HG02610 (cell line): ENCODE measurements around the gene DCDC1.

Experiments used
- ATAC-seq: cut with Tn5 transposase; IDR thresholded peaks from one replicate; pipeline ENCODE4 v1.9.1; 2021; ENCODE audit warnings: mild to moderate bottlenecking, moderate library complexity; ENCODE audit not compliant: unreplicated experiment

The DCDC1 gene

DNA sequence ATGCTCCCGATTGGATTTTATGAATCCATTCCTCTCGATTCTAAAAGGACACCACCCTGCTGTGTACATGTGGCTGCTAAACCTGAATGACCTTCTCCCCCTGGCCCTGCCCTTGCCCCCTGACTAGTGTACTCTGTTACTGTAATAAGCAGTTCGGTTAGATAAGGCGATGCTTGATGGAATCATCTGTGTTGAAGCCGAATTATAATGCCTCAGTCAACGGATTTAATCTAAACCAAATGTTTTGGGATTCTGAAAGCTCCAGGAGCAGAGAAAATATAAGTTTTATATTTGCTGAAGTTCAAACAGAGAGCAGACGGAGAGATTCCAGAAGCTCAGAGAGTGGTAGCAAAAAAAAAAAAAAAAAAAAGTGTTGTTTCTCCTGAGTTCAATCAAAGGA lies 508.0 kb downstream of the DCDC1 start:
- ATAC-seq: no peak

DNA sequence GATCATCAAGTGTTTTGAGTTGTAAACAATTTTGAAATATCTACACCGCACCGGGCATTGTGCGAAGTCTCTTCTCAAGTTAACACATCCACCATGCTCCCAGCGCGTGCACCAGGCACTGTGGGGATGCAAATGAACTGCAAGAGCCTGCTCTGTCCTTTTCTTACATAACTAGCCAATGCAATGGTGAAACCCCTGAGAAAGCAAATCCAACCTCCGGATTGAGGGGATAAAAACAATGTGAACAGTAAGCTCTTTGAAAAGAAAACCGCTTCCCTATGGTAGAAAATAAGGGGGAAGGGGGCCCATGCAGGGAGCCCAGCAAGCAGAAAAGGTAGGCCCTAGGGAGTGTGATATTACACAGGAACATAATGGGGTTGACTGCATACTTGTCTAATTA lies 508.5 kb downstream of the DCDC1 start:
- ATAC-seq: no peak

- ATAC-seq: no peak
These were observed 509.4 kb downstream of the DCDC1 start for GRCh38 chr11:30860146-30860545.

DNA sequence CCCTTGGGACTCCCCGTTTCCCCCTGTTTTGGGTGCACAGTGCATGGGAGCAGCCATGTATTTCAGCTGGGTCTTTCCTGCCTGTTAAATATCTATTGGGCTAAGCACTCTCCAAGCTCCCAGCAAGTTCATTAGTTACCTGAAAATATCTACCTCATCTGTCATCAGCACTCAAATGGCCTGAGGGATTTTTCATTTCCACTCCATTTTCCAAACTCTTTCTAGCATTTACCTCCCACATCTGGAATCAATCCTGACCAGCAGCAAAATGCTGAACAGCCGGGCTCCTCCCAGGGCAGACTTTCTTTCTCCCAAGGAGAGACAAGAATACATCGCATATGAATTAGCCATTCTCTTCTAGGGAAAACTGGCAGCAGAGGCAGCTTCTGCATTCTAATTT lies 509.9 kb downstream of the DCDC1 start:
- no peak for ATAC-seq

- ATAC-seq: no peak
These were observed 514.0 kb downstream of the DCDC1 start for GRCh38 chr11:30855383-30856006.

DNA sequence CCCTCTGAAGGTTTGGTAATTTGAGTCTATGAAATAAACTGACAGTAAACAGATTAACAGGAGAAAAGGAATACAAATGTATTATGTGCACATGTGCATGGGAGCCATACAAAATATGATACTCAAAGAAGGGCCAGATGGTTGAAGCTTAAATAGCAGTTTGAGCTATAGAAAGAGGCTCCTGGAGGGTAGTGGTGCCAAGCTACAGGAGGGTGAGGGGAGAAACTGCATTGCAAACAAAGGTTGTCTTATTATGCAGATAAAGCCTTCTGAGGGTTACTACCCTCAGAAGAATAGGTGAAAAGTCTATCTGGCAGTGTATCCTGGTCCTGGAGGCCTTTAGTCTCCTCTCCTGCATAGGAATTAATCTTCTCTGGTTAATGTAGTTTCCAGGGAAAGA lies 516.1 kb downstream of the DCDC1 start:
- no peak for ATAC-seq

GRCh38 chr11:30852645-30853044 lies 516.9 kb downstream of the DCDC1 start:
- ATAC-seq: no peak

- ATAC-seq: no peak
These were observed 517.4 kb downstream of the DCDC1 start for GRCh38 chr11:30852091-30852490.

- no peak for ATAC-seq
These were observed 532.3 kb downstream of the DCDC1 start for GRCh38 chr11:30837252-30837651.

DNA sequence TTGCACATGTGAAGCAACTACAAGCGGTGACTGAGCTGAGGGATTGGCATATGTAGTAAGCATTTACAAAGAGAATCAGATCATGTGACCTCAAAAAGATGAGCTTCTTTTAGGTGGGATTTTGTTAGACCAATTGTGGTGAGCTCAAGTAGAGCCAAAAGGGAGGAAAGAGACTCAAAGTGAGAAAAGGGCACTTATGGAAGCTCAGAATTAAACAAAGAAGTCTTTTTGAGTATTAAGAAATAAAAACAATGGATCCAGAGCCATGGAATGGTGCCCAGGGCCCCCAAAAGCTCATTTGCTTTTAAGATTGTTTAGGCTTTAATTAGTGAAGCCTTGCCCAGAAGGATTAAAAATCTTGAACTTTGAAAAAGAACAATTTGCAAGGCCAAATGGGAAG lies 536.7 kb downstream of the DCDC1 start:
- ATAC-seq: no peak

GRCh38 chr11:30830681-30831080 lies 538.9 kb downstream of the DCDC1 start:
- ATAC-seq: no peak

DNA sequence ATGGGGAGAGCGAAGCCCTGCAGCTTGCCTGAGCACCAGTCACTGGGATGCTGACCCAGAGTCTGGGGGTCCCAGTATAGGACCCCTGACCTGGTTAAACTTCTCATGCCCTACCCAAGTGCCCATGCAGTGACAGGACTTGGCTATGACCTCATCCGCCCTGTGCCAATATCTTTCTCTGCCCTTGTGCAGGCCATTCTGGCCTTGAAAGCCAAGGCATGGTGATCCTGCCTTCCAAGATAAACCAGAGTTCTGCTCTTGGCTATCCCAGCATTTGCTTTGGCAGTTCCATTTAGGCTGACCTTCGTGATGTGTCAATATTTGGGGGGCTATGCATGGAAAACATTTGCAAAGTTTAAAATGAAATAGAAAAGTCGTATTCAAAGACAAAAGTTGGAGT lies 542.6 kb downstream of the DCDC1 start:
- ATAC-seq: no peak

GRCh38 chr11:30825723-30826122 lies 543.8 kb downstream of the DCDC1 start:
- ATAC-seq: no peak

GRCh38 chr11:30823119-30823518 lies 546.4 kb downstream of the DCDC1 start:
- ATAC-seq: no peak

- no peak for ATAC-seq
These were observed 548.0 kb downstream of the DCDC1 start for GRCh38 chr11:30821438-30821965.

GRCh38 chr11:30818721-30819120 lies 550.8 kb downstream of the DCDC1 start:
- no peak for ATAC-seq

GRCh38 chr11:30816959-30817880 lies 552.3 kb downstream of the DCDC1 start:
- ATAC-seq: no peak

DNA sequence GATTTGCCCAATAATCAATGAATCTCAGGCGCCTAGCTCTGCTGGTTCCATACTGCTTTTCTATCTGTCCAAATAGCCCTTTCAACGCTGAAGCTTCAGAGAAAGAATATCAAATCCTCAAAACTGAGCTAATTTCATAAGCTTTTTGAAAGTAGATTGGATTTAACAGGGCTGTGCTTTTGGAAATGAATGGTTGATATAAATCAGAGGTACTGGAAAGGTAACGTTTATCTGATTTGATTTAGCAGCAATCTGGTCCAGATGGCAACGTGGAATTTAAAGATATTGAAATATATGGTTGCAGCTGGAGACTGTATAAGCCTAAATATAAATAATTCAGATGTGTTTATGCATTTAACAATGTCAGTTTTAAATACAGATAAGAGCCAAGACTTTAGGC lies 553.9 kb downstream of the DCDC1 start:
- ATAC-seq: no peak

- no peak for ATAC-seq
These were observed 554.8 kb downstream of the DCDC1 start for GRCh38 chr11:30814737-30815136.
